D721Med (cell line): ENCODE measurements around the gene C11orf91.
A peak's percentile ranks its signal among the peaks of the same experiment; 100 is the strongest.
"Not testable (repeated sequence)": the region's sequence is repeated elsewhere in the genome, so short reads cannot be mapped to it uniquely, and the experiment has no call there.

Experiments
- DNase-seq: peaks from one replicate; pipeline ENCODE4 v3.0.0; 2011; ENCODE audit warnings: low spot score; ENCODE audit not compliant: insufficient read length
- FAIRE-seq: peaks from 2 replicates; lab custom pipeline; 2011; peaks lifted over from hg19 to GRCh38; lab: Jason Lieb, UNC
- CTCF ChIP-seq: IDR thresholded peaks from 2 replicates; pipeline ENCODE4 v1.5.1; 2012; ENCODE audit warnings: mild to moderate bottlenecking, control low read depth; ENCODE audit not compliant: insufficient read depth; ENCODE audit errors: missing control alignments

The C11orf91 gene

GRCh38 chr11:33736148-33736812, 35.7 kb upstream of the C11orf91 start, which contains the start of gene CD59:
TSS of gene CD59 (minus strand) at chr11:33736423. CDS start at chr11:33722445, 13,978 bp downstream.
- FAIRE-seq (no peak), DNase-seq (peak; percentile 80)
- TF ChIP-seq CTCF: no peak

GRCh38 chr11:33735271-33736147, 34.9 kb upstream of the C11orf91 start:
- FAIRE-seq (no peak), DNase-seq (no peak)
- no peak for TF ChIP-seq CTCF

GRCh38 chr11:33734441-33735270, 34.0 kb upstream of the C11orf91 start:
- no peak for FAIRE-seq
- DNase-seq: no peak

GRCh38 chr11:33733980-33734379, 33.4 kb upstream of the C11orf91 start:
- DNase-seq (no peak), FAIRE-seq (no peak)
- TF ChIP-seq CTCF: no peak

More at GRCh38 chr11:33734441-33735270, 34.0 kb upstream of the C11orf91 start:
- TF ChIP-seq CTCF: no peak

GRCh38 chr11:33731723-33732531, 31.3 kb upstream of the C11orf91 start:
- DNase-seq: no peak
- no peak for TF ChIP-seq CTCF
- FAIRE-seq: no peak

GRCh38 chr11:33730716-33731115, 30.1 kb upstream of the C11orf91 start:
- FAIRE-seq (no peak), DNase-seq (no peak)
- TF ChIP-seq CTCF: no peak

GRCh38 chr11:33729072-33729664, 28.5 kb upstream of the C11orf91 start:
- FAIRE-seq, DNase-seq: not testable (repeated sequence)

- FAIRE-seq, DNase-seq: not testable (repeated sequence)
Observed at GRCh38 chr11:33727539-33727938, 26.9 kb upstream of the C11orf91 start.
